ENCODE results near the gene TECPR2. TPM values are rescaled to one million over a fixed set of nuclear protein-coding genes. Genes with fewer than 3 reads are reported as not detected.

TECPR2 gene
- total RNA-seq, 4 donors from 2014 or later: 14.1 to 43.1 (median 23.8) TPM

- no peaks in the 10 kb centered on the region for H3K36me3 ChIP-seq
- DNase-seq: no peak
- no peaks in the 10 kb centered on the region for H3K9me3 ChIP-seq
- intact Hi-C loops (cut with DNase I; ENCODE audit: low total_unique reads): no loop called here
- H3K4me1 ChIP-seq: no peaks in the 10 kb centered on the region
- no peak for TF ChIP-seq POLR2A (IDR thresholded peaks at IDR 0.05)
- no peak for TF ChIP-seq CTCF (IDR thresholded peaks at IDR 0.05)
- no peaks in the 10 kb centered on the region for H3K27me3 ChIP-seq
- H3K27ac ChIP-seq: no peak overlapping the region
- no peak overlapping the region for H3K4me3 ChIP-seq
These were observed 87.7 kb downstream of the TECPR2 start for GRCh38 chr14:102450206-102451063.

GRCh38 chr14:102451064-102451352 lies 88.3 kb downstream of the TECPR2 start:
- Histone ChIP-seq H3K27ac (no peak overlapping the region), H3K27me3 (no peaks in the 10 kb centered on the region), H3K36me3 (no peaks in the 10 kb centered on the region), H3K4me3 (no peak overlapping the region), H3K4me1 (no peaks in the 10 kb centered on the region), H3K9me3 (no peaks in the 10 kb centered on the region)
- no peak for DNase-seq
- intact Hi-C loops (cut with DNase I; ENCODE audit: low total_unique reads): no loop called here
- TF ChIP-seq POLR2A (IDR thresholded peaks at IDR 0.05) (no peak), CTCF (IDR thresholded peaks at IDR 0.05) (no peak)

GRCh38 chr14:102452302-102452701 lies 89.6 kb downstream of the TECPR2 start:
- Histone ChIP-seq H3K9me3 (no peaks in the 10 kb centered on the region), H3K4me3 (no peak overlapping the region), H3K27ac (no peak overlapping the region), H3K36me3 (no peaks in the 10 kb centered on the region), H3K27me3 (no peaks in the 10 kb centered on the region), H3K4me1 (no peaks in the 10 kb centered on the region)
- no peak for DNase-seq
- intact Hi-C loops (cut with DNase I; ENCODE audit: low total_unique reads): no loop called here
- TF ChIP-seq POLR2A (IDR thresholded peaks at IDR 0.05) (no peak), CTCF (IDR thresholded peaks at IDR 0.05) (no peak)

- no peaks in the 10 kb centered on the region for H3K27me3 ChIP-seq
- no peaks in the 10 kb centered on the region for H3K9me3 ChIP-seq
- no peak overlapping the region for H3K27ac ChIP-seq
- TF ChIP-seq POLR2A (IDR thresholded peaks at IDR 0.05): no peak
- no peak for TF ChIP-seq CTCF (IDR thresholded peaks at IDR 0.05)
- H3K4me3 ChIP-seq: no peak overlapping the region
- intact Hi-C loops (cut with DNase I; ENCODE audit: low total_unique reads): no loop called here
- H3K4me1 ChIP-seq: no peaks in the 10 kb centered on the region
- H3K36me3 ChIP-seq: no peaks in the 10 kb centered on the region
- DNase-seq: no peak
These were observed 92.0 kb downstream of the TECPR2 start for GRCh38 chr14:102454711-102455110.

- no peak overlapping the region for H3K4me3 ChIP-seq
- intact Hi-C loops (cut with DNase I; ENCODE audit: low total_unique reads): no loop called here
- no peaks in the 10 kb centered on the region for H3K9me3 ChIP-seq
- no peaks in the 10 kb centered on the region for H3K36me3 ChIP-seq
- no peak for DNase-seq
- H3K27ac ChIP-seq: no peak overlapping the region
- no peaks in the 10 kb centered on the region for H3K27me3 ChIP-seq
- no peak for TF ChIP-seq POLR2A (IDR thresholded peaks at IDR 0.05)
- no peak for TF ChIP-seq CTCF (IDR thresholded peaks at IDR 0.05)
- no peaks in the 10 kb centered on the region for H3K4me1 ChIP-seq
These were observed 94.8 kb downstream of the TECPR2 start for GRCh38 chr14:102457509-102457908.
